BLaER1 treated with 17β-estradiol and CSF1 and Interleukin-3, amounts not matched to agents 10 nM and 100 nM (cell line): ENCODE data around the gene SUPT3H.

Source experiments
- H3K27ac ChIP-seq, 11 experiments: shearing (Covaris generic); formaldehyde crosslinking; 2 replicates each; pipeline ENCODE4 v1.8.1; 2022
- H3K27me3 ChIP-seq, 11 experiments: shearing (Covaris generic); formaldehyde crosslinking; 2 replicates each; pipeline ENCODE4 v1.8.1; 2022
- H3K36me3 ChIP-seq, 11 experiments: shearing (Covaris generic); formaldehyde crosslinking; 2 replicates each; pipeline ENCODE4 v1.8.1; 2022
- H3K4me1 ChIP-seq, 10 experiments: shearing (Covaris generic); formaldehyde crosslinking; 2 replicates each; pipeline ENCODE4 v1.8.1; 2022
- H3K4me2 ChIP-seq, 11 experiments: shearing (Covaris generic); formaldehyde crosslinking; 2 replicates each; pipeline ENCODE4 v1.8.1; 2022
- H3K4me3 ChIP-seq, 10 experiments: shearing (Covaris generic); formaldehyde crosslinking; 2 replicates each; pipeline ENCODE4 v1.8.1; 2022
- H3K9ac ChIP-seq, 11 experiments: shearing (Covaris generic); formaldehyde crosslinking; 2 replicates each; pipeline ENCODE4 v1.8.1; 2022
- H3K9me3 ChIP-seq, 11 experiments: shearing (Covaris generic); formaldehyde crosslinking; replicated peaks in 1 of 11; 2 replicates each; pipeline ENCODE4 v1.8.1; 2022
- H4K20me1 ChIP-seq, 11 experiments: shearing (Covaris generic); formaldehyde crosslinking; 2 replicates each; pipeline ENCODE4 v1.8.1; 2022
- Cebpa-rat ChIP-seq, 11 experiments: shearing (Covaris generic); IDR thresholded peaks; 2 replicates each; pipeline ENCODE4 v1.8.1; 2022

SUPT3H gene

GRCh38 chr6:45212976-45213375 is 164.8 kb downstream of the SUPT3H start:
- peak overlapping the region in 1 of 11 experiments; percentile 5; a peak in 1 of 22 replicates for H3K4me2 ChIP-seq
- H3K4me1 ChIP-seq, result peaks cover 0 to 6% (median 0%) of the 10 kb centered on the region in 10 experiments; a peak in 2 of 20 replicates
- H3K36me3 ChIP-seq, result peaks cover 0 to 9% (median 0%) of the 10 kb centered on the region in 11 experiments; a peak in 4 of 22 replicates
- TF ChIP-seq Cebpa-rat (IDR thresholded peaks at IDR 0.05), result no peak
- no peak overlapping the region for H3K9ac ChIP-seq
- H3K9me3 ChIP-seq, result peaks cover 32 to 38% (median 35%) of the 10 kb centered on the region in 11 experiments
- H3K4me3 ChIP-seq, result no peak overlapping the region
- no peaks in the 10 kb centered on the region for H4K20me1 ChIP-seq
- no peak overlapping the region for H3K27ac ChIP-seq
- H3K27me3 ChIP-seq, result no peaks in the 10 kb centered on the region

DNA sequence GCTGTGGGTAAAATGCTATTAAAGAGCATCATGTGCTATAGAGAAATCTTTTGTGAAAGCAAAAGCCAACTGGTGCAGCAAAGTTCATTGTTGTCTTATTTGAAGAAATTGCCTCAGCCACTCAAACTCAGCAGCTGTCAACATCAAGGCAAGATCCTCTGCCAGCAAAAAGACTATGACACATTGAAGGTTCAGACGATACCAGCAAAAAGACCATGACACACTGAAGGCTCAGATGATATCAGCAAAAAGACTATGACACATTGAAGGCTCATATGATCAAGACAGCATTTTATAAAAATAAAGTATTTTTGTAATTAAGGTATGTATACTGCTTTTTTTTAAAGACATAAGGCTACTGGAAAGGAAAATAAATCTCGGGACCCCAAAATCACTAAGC is 168.0 kb downstream of the SUPT3H start:
- TF ChIP-seq Cebpa-rat (IDR thresholded peaks at IDR 0.05), result no peak
- no peak overlapping the region for H3K9ac ChIP-seq

GRCh38 chr6:45206793-45207492 is 170.8 kb downstream of the SUPT3H start:
- no peak for TF ChIP-seq Cebpa-rat (IDR thresholded peaks at IDR 0.05)
- Histone ChIP-seq H3K4me1 (no peaks in the 10 kb centered on the region), H3K9me3 (peaks cover 18 to 27% (median 22%) of the 10 kb centered on the region in 11 experiments)

More for the DNA sequence above, 168.0 kb downstream of the SUPT3H start:
- peaks cover 0 to 9% (median 0%) of the 10 kb centered on the region in 11 experiments; a peak in 4 of 22 replicates for H3K36me3 ChIP-seq
- peaks cover 21 to 31% (median 26%) of the 10 kb centered on the region in 11 experiments for H3K9me3 ChIP-seq
- no peak overlapping the region for H3K4me2 ChIP-seq
- H3K4me1 ChIP-seq, result peaks cover 0 to 6% (median 0%) of the 10 kb centered on the region in 10 experiments; a peak in 2 of 20 replicates
- H4K20me1 ChIP-seq, result no peaks in the 10 kb centered on the region
- no peak overlapping the region for H3K4me3 ChIP-seq
- no peak overlapping the region for H3K27ac ChIP-seq
- no peaks in the 10 kb centered on the region for H3K27me3 ChIP-seq

GRCh38 chr6:45201484-45201883 is 176.2 kb downstream of the SUPT3H start:
- H3K27me3 ChIP-seq, result no peaks in the 10 kb centered on the region
- no peak overlapping the region for H3K9ac ChIP-seq
- no peak for TF ChIP-seq Cebpa-rat (IDR thresholded peaks at IDR 0.05)
- H3K4me1 ChIP-seq, result peaks cover 0 to 4% (median 2%) of the 10 kb centered on the region in 10 experiments; a peak in 16 of 20 replicates
- no peak overlapping the region for H3K27ac ChIP-seq
- no peaks in the 10 kb centered on the region for H3K36me3 ChIP-seq
- no peaks in the 10 kb centered on the region for H4K20me1 ChIP-seq
- no peak overlapping the region for H3K4me2 ChIP-seq
- no peaks in the 10 kb centered on the region for H3K9me3 ChIP-seq
- no peak overlapping the region for H3K4me3 ChIP-seq

More at GRCh38 chr6:45206793-45207492, 170.8 kb downstream of the SUPT3H start:
- Histone ChIP-seq H3K9ac (no peak overlapping the region), H3K4me3 (no peak overlapping the region), H3K27me3 (no peaks in the 10 kb centered on the region), H3K4me2 (no peak overlapping the region), H4K20me1 (no peaks in the 10 kb centered on the region), H3K27ac (no peak overlapping the region), H3K36me3 (peaks cover 0 to 9% (median 0%) of the 10 kb centered on the region in 11 experiments; a peak in 4 of 22 replicates)

DNA sequence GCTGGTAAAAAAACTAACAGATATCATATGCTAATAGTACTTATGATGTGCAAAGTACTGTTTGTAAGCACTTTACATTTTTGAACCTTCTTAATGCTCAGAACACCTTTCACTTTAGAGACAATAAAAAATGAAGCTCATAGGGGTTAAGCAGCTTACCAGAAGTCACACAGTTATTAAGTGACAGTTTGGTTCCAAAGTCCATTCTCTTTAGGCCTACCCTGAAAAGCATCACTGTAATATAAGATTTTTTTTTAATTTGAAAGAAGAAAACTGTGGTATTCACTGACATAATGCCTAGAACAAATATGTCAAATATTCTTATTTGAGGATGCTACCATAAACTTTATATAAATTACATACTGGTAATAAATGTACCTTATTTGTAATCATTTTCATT is 177.2 kb downstream of the SUPT3H start:
- no peaks in the 10 kb centered on the region for H3K27me3 ChIP-seq
- no peaks in the 10 kb centered on the region for H4K20me1 ChIP-seq
- H3K4me3 ChIP-seq, result no peak overlapping the region
- H3K4me1 ChIP-seq, result peaks cover 0 to 14% (median 12%) of the 10 kb centered on the region in 10 experiments; a peak in 18 of 20 replicates
- no peak overlapping the region for H3K27ac ChIP-seq
- TF ChIP-seq Cebpa-rat (IDR thresholded peaks at IDR 0.05), result no peak
- no peaks in the 10 kb centered on the region for H3K36me3 ChIP-seq
- H3K9ac ChIP-seq, result no peak overlapping the region
- H3K4me2 ChIP-seq, result no peak overlapping the region
- no peaks in the 10 kb centered on the region for H3K9me3 ChIP-seq

- H3K4me1 ChIP-seq, result peaks cover 0 to 17% (median 12%) of the 10 kb centered on the region in 10 experiments; a peak in 18 of 20 replicates
- no peaks in the 10 kb centered on the region for H4K20me1 ChIP-seq
- H3K9me3 ChIP-seq, result no peaks in the 10 kb centered on the region
- no peak for TF ChIP-seq Cebpa-rat (IDR thresholded peaks at IDR 0.05)
- H3K36me3 ChIP-seq, result no peaks in the 10 kb centered on the region
- no peak overlapping the region for H3K9ac ChIP-seq
- H3K27ac ChIP-seq, result no peak overlapping the region
- H3K27me3 ChIP-seq, result no peaks in the 10 kb centered on the region
- no peak overlapping the region for H3K4me3 ChIP-seq
- no peak overlapping the region for H3K4me2 ChIP-seq
These were observed 178.2 kb downstream of the SUPT3H start for GRCh38 chr6:45199554-45199953.

DNA sequence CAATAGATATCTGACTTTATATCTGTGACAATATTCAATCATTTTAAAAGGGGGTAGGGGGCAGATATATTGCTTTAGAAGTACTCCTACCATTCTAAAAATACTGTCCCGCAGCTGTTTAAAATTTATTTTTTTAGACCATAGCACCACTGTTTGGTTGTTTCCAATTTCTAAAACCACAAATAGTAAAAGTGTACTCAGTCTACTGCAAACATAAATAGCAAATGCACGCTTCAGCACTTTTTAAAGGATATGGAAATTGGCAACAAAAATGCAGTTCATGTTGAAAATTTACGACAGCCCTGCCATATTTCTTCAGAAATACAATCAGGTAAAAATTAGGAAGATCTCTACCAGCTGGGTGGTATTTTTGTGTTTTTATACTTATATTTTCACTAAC is 181.6 kb downstream of the SUPT3H start:
- H3K9ac ChIP-seq, result no peak overlapping the region
- no peaks in the 10 kb centered on the region for H4K20me1 ChIP-seq
- H3K27me3 ChIP-seq, result no peaks in the 10 kb centered on the region
- H3K4me3 ChIP-seq, result no peak overlapping the region
- peaks cover 0 to 17% (median 12%) of the 10 kb centered on the region in 10 experiments; a peak in 18 of 20 replicates for H3K4me1 ChIP-seq
- peak overlapping the region in 10 of 11 experiments; percentile 9 to 72 (median 48); a peak in 17 of 22 replicates for H3K4me2 ChIP-seq
- no peak for TF ChIP-seq Cebpa-rat (IDR thresholded peaks at IDR 0.05)
- H3K9me3 ChIP-seq, result no peaks in the 10 kb centered on the region
- H3K27ac ChIP-seq, result no peak overlapping the region
- H3K36me3 ChIP-seq, result no peaks in the 10 kb centered on the region

- H3K4me2 ChIP-seq, result no peak overlapping the region
- H3K27ac ChIP-seq, result no peak overlapping the region
- no peaks in the 10 kb centered on the region for H3K9me3 ChIP-seq
- no peaks in the 10 kb centered on the region for H4K20me1 ChIP-seq
- no peak for TF ChIP-seq Cebpa-rat (IDR thresholded peaks at IDR 0.05)
- no peak overlapping the region for H3K9ac ChIP-seq
- H3K36me3 ChIP-seq, result no peaks in the 10 kb centered on the region
- peaks cover 0 to 17% (median 12%) of the 10 kb centered on the region in 10 experiments; a peak in 18 of 20 replicates for H3K4me1 ChIP-seq
- H3K27me3 ChIP-seq, result no peaks in the 10 kb centered on the region
- no peak overlapping the region for H3K4me3 ChIP-seq
These were observed 182.6 kb downstream of the SUPT3H start for GRCh38 chr6:45195137-45195536.

GRCh38 chr6:45192556-45192955 is 185.2 kb downstream of the SUPT3H start:
- H3K27me3 ChIP-seq, result no peaks in the 10 kb centered on the region
- H3K27ac ChIP-seq, result no peak overlapping the region
- no peaks in the 10 kb centered on the region for H4K20me1 ChIP-seq
- no peaks in the 10 kb centered on the region for H3K36me3 ChIP-seq
- H3K9ac ChIP-seq, result no peak overlapping the region
- H3K4me2 ChIP-seq, result no peak overlapping the region
- H3K4me1 ChIP-seq, result peaks cover 0 to 18% (median 12%) of the 10 kb centered on the region in 10 experiments; a peak in 18 of 20 replicates
- H3K9me3 ChIP-seq, result no peaks in the 10 kb centered on the region
- no peak for TF ChIP-seq Cebpa-rat (IDR thresholded peaks at IDR 0.05)
- no peak overlapping the region for H3K4me3 ChIP-seq
